Suprapubic skin (tissue), 4 donors: ENCODE data around the gene CEP83. TPM values are rescaled to one million over a fixed set of nuclear protein-coding genes. Genes with fewer than 3 reads are reported as not detected.

Source experiments
- DNase-seq, 2 donors: peaks; one replicate each; pipeline ENCODE4 v3.0.0-alpha.2; 2019; ENCODE audit warnings: low spot score in 2 of 2
- H3K27ac ChIP-seq: fragments of 200-600 bp; sonication (generic); one replicate; pipeline ENCODE4 v1.5.1; 2019
- H3K27me3 ChIP-seq: fragments of 200-600 bp; sonication (generic); one replicate; pipeline ENCODE4 v1.5.1; 2019
- H3K36me3 ChIP-seq: fragments of 200-600 bp; sonication (generic); one replicate; pipeline ENCODE4 v1.5.1; 2019
- H3K4me1 ChIP-seq: fragments of 200-600 bp; sonication (generic); one replicate; pipeline ENCODE4 v1.5.1; 2019
- H3K4me3 ChIP-seq: fragments of 200-600 bp; sonication (generic); one replicate; pipeline ENCODE4 v1.5.1; 2019; ENCODE audit warnings: mild to moderate bottlenecking
- H3K9me3 ChIP-seq: fragments of 200-600 bp; sonication (generic); one replicate; pipeline ENCODE4 v1.5.1; 2019
- CTCF ChIP-seq, 2 donors: fragments of 200-600 bp in 1 of 2; fragments of 450-650 bp in 1 of 2; sonication (generic) in 1 of 2; IDR thresholded peaks; one replicate each; pipeline ENCODE4 v1.5.1; 2016 to 2019; ENCODE audit warnings: antibody characterized with exemption in 2 of 2, mild to moderate bottlenecking in 1 of 2, moderate library complexity in 1 of 2
- EP300 ChIP-seq: sonication (generic); formaldehyde crosslinking; IDR thresholded peaks from one replicate; pipeline ENCODE4 v1.6.1; 2017; ENCODE audit warnings: antibody characterized with exemption
- POLR2A ChIP-seq, 2 donors: fragments of 450-650 bp; IDR thresholded peaks; one replicate each; pipeline ENCODE4 v1.6.1; 2017; ENCODE audit warnings: antibody characterized with exemption in 2 of 2, mild to moderate bottlenecking in 2 of 2, moderate library complexity in 2 of 2
- POLR2AphosphoS5 ChIP-seq, 3 donors: sonication (generic); formaldehyde crosslinking; IDR thresholded peaks; one replicate each; pipeline ENCODE4 v1.6.1; 2017; ENCODE audit warnings: antibody characterized with exemption in 3 of 3
- whole genome bisulfite sequencing: methylation state at CpG from one replicate; pipeline ENCODE4 v1.1.5; 2018; 5-methylcytosine and 5-hydroxymethylcytosine counted together
- total RNA-seq, 4 donors: library from RNA; depleted of rRNA; stranded (reverse); fragments of >200 nt; gene quantifications; one replicate each; pipeline ENCODE4 v1.1.0, GENCODE V29; 2016

Gene CEP83
- total RNA-seq, 4 donors from 2014 or later = 8.5 to 18.4 (median 12.6) TPM

GRCh38 chr12:94284046-94284445 lies 175.6 kb downstream of the CEP83 start:
- DNase-seq = no peak
- 92% methylated on average over 1 of the region's 1 CpG for WGBS
- H3K4me1 ChIP-seq = no peaks in the 10 kb centered on the region
- H3K27me3 ChIP-seq = no peaks in the 10 kb centered on the region
- H3K4me3 ChIP-seq = no peak overlapping the region
- no peaks in the 10 kb centered on the region for H3K36me3 ChIP-seq
- TF ChIP-seq POLR2A (IDR thresholded peaks at IDR 0.05) = no peak
- TF ChIP-seq EP300 = no peak
- TF ChIP-seq CTCF (IDR thresholded peaks at IDR 0.05) = no peak
- no peak for TF ChIP-seq POLR2AphosphoS5 (IDR thresholded peaks at IDR 0.05)
- H3K9me3 ChIP-seq = no peaks in the 10 kb centered on the region
- H3K27ac ChIP-seq = no peak overlapping the region

GRCh38 chr12:94282675-94283074 lies 177.0 kb downstream of the CEP83 start:
- no peak overlapping the region for H3K4me3 ChIP-seq
- DNase-seq = no peak
- H3K36me3 ChIP-seq = no peaks in the 10 kb centered on the region
- no peaks in the 10 kb centered on the region for H3K27me3 ChIP-seq
- no peak overlapping the region for H3K27ac ChIP-seq
- TF ChIP-seq EP300 (no peak), CTCF (IDR thresholded peaks at IDR 0.05) (no peak), POLR2A (IDR thresholded peaks at IDR 0.05) (no peak), POLR2AphosphoS5 (IDR thresholded peaks at IDR 0.05) (no peak)
- 54% methylated on average over 7 of the region's 7 CpGs for WGBS
- H3K9me3 ChIP-seq = no peaks in the 10 kb centered on the region
- no peaks in the 10 kb centered on the region for H3K4me1 ChIP-seq

- no peak overlapping the region for H3K4me3 ChIP-seq
Observed at GRCh38 chr12:94280063-94280462, 179.6 kb downstream of the CEP83 start.

GRCh38 chr12:94277426-94278000 lies 182.2 kb downstream of the CEP83 start:
- Histone ChIP-seq H3K9me3 (no peaks in the 10 kb centered on the region), H3K27me3 (no peaks in the 10 kb centered on the region), H3K4me1 (no peaks in the 10 kb centered on the region), H3K27ac (no peak overlapping the region), H3K36me3 (no peaks in the 10 kb centered on the region), H3K4me3 (no peak overlapping the region)
- no peak for TF ChIP-seq CTCF (IDR thresholded peaks at IDR 0.05)
- no peak for TF ChIP-seq POLR2AphosphoS5 (IDR thresholded peaks at IDR 0.05)
- no peak for TF ChIP-seq POLR2A (IDR thresholded peaks at IDR 0.05)
- TF ChIP-seq EP300 = no peak
- peak in 1 of 2 donors; percentile 31 for DNase-seq
- WGBS = 86% methylated on average over 9 of the region's 9 CpGs

More at GRCh38 chr12:94280063-94280462, 179.6 kb downstream of the CEP83 start:
- 96% methylated on average over 7 of the region's 7 CpGs for WGBS
- H3K27ac ChIP-seq = no peak overlapping the region
- H3K27me3 ChIP-seq = no peaks in the 10 kb centered on the region
- no peaks in the 10 kb centered on the region for H3K4me1 ChIP-seq
- H3K36me3 ChIP-seq = no peaks in the 10 kb centered on the region
- H3K9me3 ChIP-seq = no peaks in the 10 kb centered on the region
- TF ChIP-seq CTCF (IDR thresholded peaks at IDR 0.05) (no peak), POLR2A (IDR thresholded peaks at IDR 0.05) (no peak), POLR2AphosphoS5 (IDR thresholded peaks at IDR 0.05) (no peak), EP300 (no peak)
- no peak for DNase-seq

GRCh38 chr12:94276725-94277124 lies 182.9 kb downstream of the CEP83 start:
- H3K4me3 ChIP-seq = no peak overlapping the region
- WGBS = 88% methylated on average over 6 of the region's 6 CpGs
- no peak overlapping the region for H3K27ac ChIP-seq

More at GRCh38 chr12:94276725-94277124, 182.9 kb downstream of the CEP83 start:
- Histone ChIP-seq H3K36me3 (no peaks in the 10 kb centered on the region), H3K4me1 (no peaks in the 10 kb centered on the region), H3K27me3 (no peaks in the 10 kb centered on the region), H3K9me3 (no peaks in the 10 kb centered on the region)
- no peak for TF ChIP-seq POLR2A (IDR thresholded peaks at IDR 0.05)
- no peak for TF ChIP-seq POLR2AphosphoS5 (IDR thresholded peaks at IDR 0.05)
- TF ChIP-seq CTCF (IDR thresholded peaks at IDR 0.05) = no peak
- TF ChIP-seq EP300 = no peak
- no peak for DNase-seq
